H9 (cell line): ENCODE results near the gene ZCWPW2. TPM values are rescaled to one million over a fixed set of nuclear protein-coding genes. Genes with fewer than 3 reads are reported as not detected.

ENCODE experiments used
- DNase-seq: peaks from one replicate; pipeline ENCODE4 v3.0.0-alpha.2; 2017
- H2AFZ ChIP-seq: one replicate; pipeline ENCODE4 v1.6.1; 2013; ENCODE audit warnings: mild to moderate bottlenecking, low read length, control low read depth, moderate library complexity
- H2AK5ac ChIP-seq: 2 replicates; pipeline ENCODE4 v1.6.1; 2013; ENCODE audit warnings: low read length, control low read depth, mixed read lengths; ENCODE audit not compliant: insufficient read length
- H2BK120ac ChIP-seq: one replicate; pipeline ENCODE4 v1.6.1; 2013; ENCODE audit warnings: low read depth, mild to moderate bottlenecking, low read length, control low read depth, inconsistent platforms; ENCODE audit not compliant: poor library complexity, severe bottlenecking
- H2BK12ac ChIP-seq: 2 replicates; pipeline ENCODE4 v1.6.1; 2013; ENCODE audit warnings: low read length, control low read depth, mixed read lengths, low read depth; ENCODE audit not compliant: insufficient read length
- H2BK15ac ChIP-seq: 2 replicates; pipeline ENCODE4 v1.6.1; 2013; ENCODE audit warnings: low read depth, low read length, control low read depth
- H2BK20ac ChIP-seq: one replicate; pipeline ENCODE4 v1.6.1; 2013; ENCODE audit warnings: low read depth, mild to moderate bottlenecking, low read length, control low read depth, inconsistent platforms; ENCODE audit not compliant: poor library complexity, severe bottlenecking
- H2BK5ac ChIP-seq: 2 replicates; pipeline ENCODE4 v1.6.1; 2013; ENCODE audit warnings: low read length, control low read depth, mixed read lengths; ENCODE audit not compliant: insufficient read length
- H3K14ac ChIP-seq: 2 replicates; pipeline ENCODE4 v1.6.1; 2013; ENCODE audit warnings: low read length, control low read depth; ENCODE audit not compliant: insufficient read depth
- H3K18ac ChIP-seq: 2 replicates; pipeline ENCODE4 v1.6.1; 2013; ENCODE audit warnings: low read depth, mild to moderate bottlenecking, mixed read lengths, low read length, control low read depth; ENCODE audit not compliant: insufficient read length
- H3K23ac ChIP-seq: 2 replicates; pipeline ENCODE4 v1.6.1; 2013; ENCODE audit warnings: low read length, control low read depth, mixed read lengths, low read depth; ENCODE audit not compliant: insufficient read length
- H3K23me2 ChIP-seq: 2 replicates; pipeline ENCODE4 v1.6.1; 2013; ENCODE audit warnings: low read depth, mild to moderate bottlenecking, mixed read lengths, low read length, control low read depth; ENCODE audit not compliant: insufficient read length, poor library complexity, severe bottlenecking
- H3K27ac ChIP-seq: 2 replicates; pipeline ENCODE4 v1.5.1; 2013; ENCODE audit warnings: low read length, control low read depth, mixed read lengths, low read depth; ENCODE audit not compliant: insufficient read length
- H3K27me3 ChIP-seq: 2 replicates; pipeline ENCODE4 v1.6.1; 2013; ENCODE audit warnings: low read length, control low read depth, inconsistent platforms; ENCODE audit not compliant: insufficient read depth
- H3K4ac ChIP-seq: 2 replicates; pipeline ENCODE4 v1.6.1; 2013; ENCODE audit warnings: low read depth, mild to moderate bottlenecking, control low read depth, inconsistent platforms, low read length, moderate library complexity
- H3K4me1 ChIP-seq: 2 replicates; pipeline ENCODE4 v1.6.1; 2013; ENCODE audit warnings: low read length, control low read depth, inconsistent platforms; ENCODE audit not compliant: insufficient read depth
- H3K4me2 ChIP-seq: 2 replicates; pipeline ENCODE4 v1.6.1; 2013; ENCODE audit warnings: low read length, control low read depth, mixed read lengths; ENCODE audit not compliant: insufficient read length, insufficient read depth
- H3K56ac ChIP-seq: 2 replicates; pipeline ENCODE4 v1.6.1; 2013; ENCODE audit warnings: low read depth, mild to moderate bottlenecking, mixed read lengths, low read length, control low read depth; ENCODE audit not compliant: insufficient read length
- H3K79me1 ChIP-seq: 2 replicates; pipeline ENCODE4 v1.6.1; 2013; ENCODE audit warnings: low read depth, mild to moderate bottlenecking, moderate library complexity, low read length, control low read depth, inconsistent platforms; ENCODE audit not compliant: insufficient read depth, poor library complexity, severe bottlenecking
- H3K79me2 ChIP-seq: 2 replicates; pipeline ENCODE4 v1.6.1; 2013; ENCODE audit warnings: low read length, control low read depth, inconsistent platforms; ENCODE audit not compliant: insufficient read depth
- H3K9ac ChIP-seq: 2 replicates; pipeline ENCODE4 v1.6.1; 2013; ENCODE audit warnings: low read length, control low read depth, mixed read lengths; ENCODE audit not compliant: insufficient read length; ENCODE audit errors: extremely low read depth
- H3K9me3 ChIP-seq: one replicate; pipeline ENCODE4 v1.6.1; 2013; ENCODE audit warnings: low read depth, low read length, inconsistent platforms; ENCODE audit not compliant: control insufficient read depth
- H3T11ph ChIP-seq: one replicate; pipeline ENCODE4 v1.6.1; 2013; ENCODE audit warnings: mild to moderate bottlenecking, low read length, control low read depth, inconsistent platforms
- H4K20me1 ChIP-seq: one replicate; pipeline ENCODE4 v1.6.1; 2013; ENCODE audit not compliant: control insufficient read depth, insufficient read length, insufficient read depth
- H4K5ac ChIP-seq: 2 replicates; pipeline ENCODE4 v1.6.1; 2013; ENCODE audit warnings: low read depth, mild to moderate bottlenecking, mixed read lengths, low read length, control low read depth; ENCODE audit not compliant: insufficient read length
- H4K8ac ChIP-seq: replicated peaks from 2 replicates; pipeline ENCODE4 v1.6.1; 2013; ENCODE audit warnings: low read length, control low read depth, mixed read lengths, low read depth; ENCODE audit not compliant: insufficient read length
- H4K91ac ChIP-seq: 2 replicates; pipeline ENCODE4 v1.6.1; 2013; ENCODE audit warnings: low read depth, mild to moderate bottlenecking, moderate library complexity, mixed read lengths, low read length, control low read depth; ENCODE audit not compliant: insufficient read length
- H3K27ac Mint-ChIP-seq, 3 experiments: 2 replicates in 2 of 3; 3 replicates in 1 of 3; pipeline ENCODE4 v1.8.0; 2020 to 2021; ENCODE audit warnings: mixed read lengths in 3 of 3, mild to moderate bottlenecking in 1 of 3, moderate library complexity in 1 of 3
- H3K27me3 Mint-ChIP-seq: 2 replicates; pipeline ENCODE4 v1.8.0; 2021; ENCODE audit warnings: low read depth, mild to moderate bottlenecking, moderate library complexity, mixed read lengths
- H3K36me3 Mint-ChIP-seq, 3 experiments: 2 replicates in 2 of 3; 3 replicates in 1 of 3; pipeline ENCODE4 v1.8.0; 2020 to 2021; ENCODE audit warnings: low read depth in 3 of 3, mixed read lengths in 3 of 3; ENCODE audit not compliant: insufficient read depth in 1 of 3
- H3K4me1 Mint-ChIP-seq, 2 experiments: 2 replicates each; pipeline ENCODE4 v1.8.0; 2020; ENCODE audit warnings: mixed read lengths in 2 of 2
- H3K4me3 Mint-ChIP-seq, 2 experiments: 2 replicates in 1 of 2; 3 replicates in 1 of 2; pipeline ENCODE4 v1.8.0; 2020 to 2021; ENCODE audit warnings: mild to moderate bottlenecking in 2 of 2, mixed read lengths in 2 of 2, moderate library complexity in 1 of 2
- H3K9me3 Mint-ChIP-seq, 2 experiments: 2 replicates in 1 of 2; 3 replicates in 1 of 2; pipeline ENCODE4 v1.8.0; 2020; ENCODE audit warnings: mild to moderate bottlenecking in 2 of 2, mixed read lengths in 2 of 2, moderate library complexity in 1 of 2
- WGBS: extraction: QIAGEN DNeasy Blood & Tissue Kit; methylation state at CpG from one replicate; pipeline ENCODE4 v1.1.7; 2013; ENCODE audit warnings: missing lambda C conversion rate, low lambda C conversion rate, mixed read lengths; ENCODE audit not compliant: insufficient read length; ENCODE audit errors: extremely low coverage; 5-methylcytosine and 5-hydroxymethylcytosine counted together
- total RNA-seq: library from RNA; stranded (reverse); gene quantifications from 2 replicates; pipeline ENCODE4 v1.2.1, GENCODE V29; 2021
- TF ChIP-seq, protein P1 (sequence below): fragments of 200-600 bp; sonication (generic); conservative IDR thresholded peaks from 3 replicates; pipeline ENCODE4 v1.8.0; 2021; ENCODE audit warnings: antibody characterized with exemption, mild to moderate bottlenecking

ZCWPW2 gene
- total RNA-seq, 1 experiment from 2014 or later = 0.35 TPM

- Histone ChIP-seq H4K5ac (no peak overlapping the region), H3K9me3 (no peaks in the 10 kb centered on the region), H4K91ac (no peak overlapping the region), H3K9ac (no peak overlapping the region), H2BK12ac (no peak overlapping the region), H2BK5ac (no peak overlapping the region), H2AFZ (no peak overlapping the region), H3K14ac (no peak overlapping the region), H2AK5ac (no peak overlapping the region), H2BK15ac (no peak overlapping the region), H3K27ac (no peak overlapping the region), H3K18ac (no peak overlapping the region), H2BK120ac (no peak overlapping the region), H3K4ac (no peak overlapping the region), H4K20me1 (no peaks in the 10 kb centered on the region), H3T11ph (no peak overlapping the region), H3K56ac (no peak overlapping the region), H3K4me2 (no peak overlapping the region), H2BK20ac (no peak overlapping the region), H3K4me1 (no peaks in the 10 kb centered on the region), H4K8ac (no peak overlapping the region), H3K79me1 (no peaks in the 10 kb centered on the region), H3K79me2 (no peaks in the 10 kb centered on the region), H3K23me2 (no peaks in the 10 kb centered on the region), H3K23ac (no peak overlapping the region), H3K27me3 (no peaks in the 10 kb centered on the region)
- no peaks in the 10 kb centered on the region for H3K27me3 Mint-ChIP-seq
- 0 out of 7 replicates have a peak, but pooled peaks cover 0 to 4% (median 0%) of the 10 kb centered on the region in 3 experiments for H3K36me3 Mint-ChIP-seq
- no peak overlapping the region for H3K27ac Mint-ChIP-seq
- TF ChIP-seq, protein P1, sequence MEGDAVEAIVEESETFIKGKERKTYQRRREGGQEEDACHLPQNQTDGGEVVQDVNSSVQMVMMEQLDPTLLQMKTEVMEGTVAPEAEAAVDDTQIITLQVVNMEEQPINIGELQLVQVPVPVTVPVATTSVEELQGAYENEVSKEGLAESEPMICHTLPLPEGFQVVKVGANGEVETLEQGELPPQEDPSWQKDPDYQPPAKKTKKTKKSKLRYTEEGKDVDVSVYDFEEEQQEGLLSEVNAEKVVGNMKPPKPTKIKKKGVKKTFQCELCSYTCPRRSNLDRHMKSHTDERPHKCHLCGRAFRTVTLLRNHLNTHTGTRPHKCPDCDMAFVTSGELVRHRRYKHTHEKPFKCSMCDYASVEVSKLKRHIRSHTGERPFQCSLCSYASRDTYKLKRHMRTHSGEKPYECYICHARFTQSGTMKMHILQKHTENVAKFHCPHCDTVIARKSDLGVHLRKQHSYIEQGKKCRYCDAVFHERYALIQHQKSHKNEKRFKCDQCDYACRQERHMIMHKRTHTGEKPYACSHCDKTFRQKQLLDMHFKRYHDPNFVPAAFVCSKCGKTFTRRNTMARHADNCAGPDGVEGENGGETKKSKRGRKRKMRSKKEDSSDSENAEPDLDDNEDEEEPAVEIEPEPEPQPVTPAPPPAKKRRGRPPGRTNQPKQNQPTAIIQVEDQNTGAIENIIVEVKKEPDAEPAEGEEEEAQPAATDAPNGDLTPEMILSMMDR = no peak
- peaks cover 0 to 4% of the 10 kb centered on the region in 2 experiments; a peak in 1 of 5 replicates for H3K9me3 Mint-ChIP-seq
- no CpG with 5 or more reads among the region's 1 CpG for WGBS
- no peak for DNase-seq
- H3K4me3 Mint-ChIP-seq = no peak overlapping the region
- H3K4me1 Mint-ChIP-seq = peaks cover 0 to 3% of the 10 kb centered on the region in 2 experiments; a peak in 1 of 4 replicates
These were observed 207.7 kb downstream of the ZCWPW2 start for GRCh38 chr3:28556195-28556594.
